ENCODE measurements around the gene CA9.

GRCh38 chr9:35708146-35708545 lies 34.4 kb downstream of the CA9 start:
- TF ChIP-seq, protein P1, sequence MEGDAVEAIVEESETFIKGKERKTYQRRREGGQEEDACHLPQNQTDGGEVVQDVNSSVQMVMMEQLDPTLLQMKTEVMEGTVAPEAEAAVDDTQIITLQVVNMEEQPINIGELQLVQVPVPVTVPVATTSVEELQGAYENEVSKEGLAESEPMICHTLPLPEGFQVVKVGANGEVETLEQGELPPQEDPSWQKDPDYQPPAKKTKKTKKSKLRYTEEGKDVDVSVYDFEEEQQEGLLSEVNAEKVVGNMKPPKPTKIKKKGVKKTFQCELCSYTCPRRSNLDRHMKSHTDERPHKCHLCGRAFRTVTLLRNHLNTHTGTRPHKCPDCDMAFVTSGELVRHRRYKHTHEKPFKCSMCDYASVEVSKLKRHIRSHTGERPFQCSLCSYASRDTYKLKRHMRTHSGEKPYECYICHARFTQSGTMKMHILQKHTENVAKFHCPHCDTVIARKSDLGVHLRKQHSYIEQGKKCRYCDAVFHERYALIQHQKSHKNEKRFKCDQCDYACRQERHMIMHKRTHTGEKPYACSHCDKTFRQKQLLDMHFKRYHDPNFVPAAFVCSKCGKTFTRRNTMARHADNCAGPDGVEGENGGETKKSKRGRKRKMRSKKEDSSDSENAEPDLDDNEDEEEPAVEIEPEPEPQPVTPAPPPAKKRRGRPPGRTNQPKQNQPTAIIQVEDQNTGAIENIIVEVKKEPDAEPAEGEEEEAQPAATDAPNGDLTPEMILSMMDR (IDR thresholded peaks at IDR 0.05; ENCODE audit: low read depth, low read length) = no peak
- no peak for TF ChIP-seq EZH2phosphoT487 (IDR thresholded peaks at IDR 0.05; ENCODE audit: low read depth)

All from OCI-LY3 (cell line).